HG03139 (cell line): ENCODE results near the gene ZNF410.
A peak's percentile ranks its signal among the peaks of the same experiment; 100 is the strongest.
"Not testable (repeated sequence)": the region's sequence is repeated elsewhere in the genome, so short reads cannot be mapped to it uniquely, and the experiment has no call there.

Source experiments
- ATAC-seq: cut with Tn5 transposase; IDR thresholded peaks from one replicate; pipeline ENCODE4 v1.9.1; 2021; ENCODE audit not compliant: unreplicated experiment

ZNF410 gene, protein sequence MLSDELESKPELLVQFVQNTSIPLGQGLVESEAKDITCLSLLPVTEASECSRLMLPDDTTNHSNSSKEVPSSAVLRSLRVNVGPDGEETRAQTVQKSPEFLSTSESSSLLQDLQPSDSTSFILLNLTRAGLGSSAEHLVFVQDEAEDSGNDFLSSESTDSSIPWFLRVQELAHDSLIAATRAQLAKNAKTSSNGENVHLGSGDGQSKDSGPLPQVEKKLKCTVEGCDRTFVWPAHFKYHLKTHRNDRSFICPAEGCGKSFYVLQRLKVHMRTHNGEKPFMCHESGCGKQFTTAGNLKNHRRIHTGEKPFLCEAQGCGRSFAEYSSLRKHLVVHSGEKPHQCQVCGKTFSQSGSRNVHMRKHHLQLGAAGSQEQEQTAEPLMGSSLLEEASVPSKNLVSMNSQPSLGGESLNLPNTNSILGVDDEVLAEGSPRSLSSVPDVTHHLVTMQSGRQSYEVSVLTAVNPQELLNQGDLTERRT

DNA sequence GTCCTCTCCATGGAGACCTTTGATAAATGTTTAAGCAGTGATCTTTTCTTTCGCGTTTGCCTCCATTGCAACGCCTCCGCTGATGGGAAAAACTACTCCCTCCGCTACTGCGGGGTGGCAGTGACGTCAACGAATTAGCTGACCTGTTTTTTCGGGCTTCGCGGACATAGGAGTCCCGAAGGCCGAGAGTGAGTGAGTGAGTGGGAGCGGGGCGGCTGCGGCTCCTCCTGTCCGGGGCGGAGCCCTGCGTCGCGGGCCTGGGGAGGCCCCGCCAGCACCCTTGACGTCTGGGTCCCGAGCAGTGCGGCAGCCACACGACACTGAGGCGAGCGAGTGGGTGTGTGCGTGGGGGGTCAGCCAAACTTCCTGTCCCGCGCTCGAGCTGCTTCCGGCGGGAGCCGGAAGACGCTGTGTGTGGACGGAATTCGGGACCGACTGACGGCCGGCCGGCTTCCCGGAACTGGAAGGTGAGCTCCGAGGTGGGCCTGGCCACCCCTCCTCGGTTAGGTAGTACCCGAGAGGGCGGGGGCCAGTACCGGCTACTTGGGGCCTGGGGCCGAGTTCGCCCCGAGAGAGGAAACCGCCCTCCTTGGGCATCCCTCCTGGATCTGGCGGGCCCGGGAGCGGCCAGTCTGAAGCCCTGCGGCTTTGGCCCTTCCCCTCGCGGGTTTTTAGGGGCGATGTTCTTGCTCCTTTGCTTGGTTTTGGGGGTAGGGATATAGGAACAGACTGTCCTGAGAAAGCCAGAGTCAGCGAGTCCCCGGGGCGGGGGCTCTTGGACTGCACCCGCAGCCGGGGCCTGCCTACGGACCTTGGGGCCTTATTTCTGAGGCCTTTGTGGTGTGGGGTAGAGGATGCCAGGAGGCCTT, at the start of gene ZNF410:
ZNF410 (plus strand) TSS at position 411 of the 869 bp plus-strand sequence. CDS start 5,317 bp downstream, outside the sequence.
- ATAC-seq, result peak; percentile 94

DNA sequence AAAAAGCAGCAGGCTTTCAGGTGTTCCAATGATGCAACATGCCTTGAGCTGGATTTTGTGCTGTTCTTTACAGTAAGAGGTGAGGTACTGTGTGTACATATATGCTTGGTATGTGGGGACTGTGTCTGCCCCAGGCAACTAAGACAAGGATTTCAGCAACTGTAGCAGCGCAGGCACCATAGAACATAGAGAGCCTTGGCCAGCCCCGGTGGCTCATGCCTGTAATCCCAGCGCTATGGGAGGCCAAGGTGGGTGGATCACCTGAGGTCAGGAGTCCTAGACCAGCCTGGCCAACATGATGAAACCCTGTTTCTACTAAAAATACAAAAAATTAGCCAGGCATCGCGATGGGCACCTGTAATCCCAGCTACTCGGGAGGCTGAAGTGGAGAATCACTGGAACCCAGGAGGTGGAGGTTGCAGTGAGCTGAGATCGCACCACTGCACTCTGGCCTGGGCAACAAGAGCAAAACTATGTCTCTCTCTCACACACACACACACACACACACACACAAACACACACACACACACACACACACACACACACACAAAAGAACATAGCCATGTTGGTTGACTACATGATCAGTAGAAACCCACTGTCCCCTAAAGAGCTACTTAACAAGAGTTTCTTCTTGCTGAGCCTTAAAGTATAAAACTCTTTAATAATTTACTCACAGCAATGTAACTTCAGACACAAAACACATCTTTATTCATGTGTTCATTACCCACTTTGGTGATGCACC, 48.2 kb upstream of the ZNF410 start:
- not testable (repeated sequence) for ATAC-seq

DNA sequence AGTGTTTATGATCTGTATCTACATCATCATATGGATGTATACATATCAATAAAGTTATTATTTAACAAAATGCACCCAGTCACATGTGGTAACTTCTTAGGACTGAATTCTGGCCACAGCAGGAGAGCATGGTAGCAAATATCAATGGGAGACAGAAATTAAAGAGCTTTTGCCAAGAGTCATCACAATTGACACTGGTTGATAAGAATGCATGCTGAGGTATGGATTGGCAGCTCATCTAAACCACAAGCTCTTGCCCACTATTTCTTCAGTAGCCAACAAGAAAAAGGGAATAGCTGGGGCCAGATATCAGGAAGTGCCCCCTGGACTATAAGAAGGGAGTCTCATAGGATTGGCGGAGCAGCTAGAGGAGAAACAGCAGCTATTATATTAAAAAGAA, 44.5 kb upstream of the ZNF410 start:
- no peak for ATAC-seq

DNA sequence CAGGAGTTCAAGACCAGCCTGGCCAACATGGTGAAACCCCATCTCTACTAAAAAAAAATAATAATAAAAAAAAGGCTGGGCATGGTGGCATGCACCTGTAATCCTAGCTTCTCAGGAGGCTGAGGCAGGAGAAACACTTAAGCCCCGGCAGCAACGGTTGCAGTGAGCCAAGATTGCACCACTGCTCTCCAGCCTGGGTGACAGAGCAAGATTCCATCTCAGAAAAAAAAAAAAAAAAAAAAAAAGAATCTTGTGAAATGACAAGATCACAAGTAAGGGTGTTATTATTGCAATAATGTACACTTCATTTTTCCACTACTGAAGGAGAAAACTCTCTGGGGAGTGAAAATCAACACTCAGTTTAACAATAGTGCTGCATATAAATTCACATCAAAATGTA, 43.8 kb upstream of the ZNF410 start:
- no peak for ATAC-seq

GRCh38 chr14:73843296-73843695, 43.4 kb upstream of the ZNF410 start:
- ATAC-seq, result no peak

GRCh38 chr14:73846947-73847346, 39.7 kb upstream of the ZNF410 start:
- no peak for ATAC-seq

- ATAC-seq, result no peak
Observed at GRCh38 chr14:73851000-73851399, 35.7 kb upstream of the ZNF410 start.

DNA sequence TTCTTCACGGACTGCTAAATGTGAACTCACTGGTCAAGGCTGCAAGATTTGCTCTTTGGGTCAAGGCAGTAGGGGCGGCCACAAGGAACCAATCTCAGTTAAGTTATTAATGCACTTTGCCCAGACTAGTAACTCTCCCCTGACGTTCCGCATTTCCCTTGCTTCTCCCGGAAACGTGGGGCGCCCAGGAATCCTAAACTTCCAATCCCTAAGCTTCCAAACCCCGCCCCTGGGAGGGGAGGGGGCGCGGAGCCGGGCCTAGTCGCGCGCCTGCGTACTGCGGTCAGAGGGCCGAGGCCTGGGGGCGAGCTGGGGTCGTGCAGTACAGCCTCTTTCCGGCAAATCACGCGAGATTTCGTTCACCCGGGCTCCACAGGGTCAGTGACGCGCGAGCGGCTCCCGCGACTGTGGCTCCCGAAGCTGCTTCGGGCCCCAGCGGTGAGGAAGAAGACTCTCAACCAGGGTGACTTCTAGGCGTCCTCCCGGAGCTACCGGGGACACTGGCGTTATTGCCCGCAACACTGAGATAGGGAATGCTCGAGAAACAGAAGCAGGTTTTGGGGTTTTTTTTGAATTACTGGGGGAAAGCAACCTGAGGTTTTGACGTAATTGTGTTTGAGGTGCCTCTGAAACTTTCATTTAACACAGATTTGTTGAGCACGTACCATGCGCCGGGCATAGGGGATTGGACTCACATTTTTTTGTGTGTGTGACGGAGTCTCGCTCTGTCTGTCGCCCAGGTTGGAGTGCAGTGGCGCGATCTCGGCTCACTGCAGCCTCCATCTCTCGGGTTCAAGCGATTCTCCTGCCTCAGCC, 34.9 kb upstream of the ZNF410 start, which contains the start of gene PTGR2:
PTGR2 (plus strand) TSS at position 265 of the 816 bp plus-strand sequence. CDS start 7,032 bp downstream, outside the sequence.
- ATAC-seq, result peak; percentile 84

DNA sequence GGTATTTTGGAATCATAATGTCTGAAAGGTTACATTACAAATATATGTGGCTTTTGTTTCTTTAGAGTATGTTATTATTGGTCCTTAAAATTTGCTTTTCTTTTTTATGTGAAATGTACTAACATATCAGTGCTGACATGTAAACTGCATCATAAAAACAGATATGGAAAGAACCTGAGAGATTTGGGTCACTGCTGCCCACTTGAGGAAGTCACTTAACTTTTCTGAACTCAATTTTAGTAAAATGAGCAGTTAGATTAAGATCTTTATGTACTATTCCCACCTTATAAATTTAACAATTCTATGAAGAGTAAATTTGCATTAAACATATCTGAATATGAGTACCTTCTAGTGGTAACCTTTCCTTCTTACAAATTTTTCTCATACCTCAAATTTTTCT, 27.5 kb upstream of the ZNF410 start:
- ATAC-seq, result no peak

DNA sequence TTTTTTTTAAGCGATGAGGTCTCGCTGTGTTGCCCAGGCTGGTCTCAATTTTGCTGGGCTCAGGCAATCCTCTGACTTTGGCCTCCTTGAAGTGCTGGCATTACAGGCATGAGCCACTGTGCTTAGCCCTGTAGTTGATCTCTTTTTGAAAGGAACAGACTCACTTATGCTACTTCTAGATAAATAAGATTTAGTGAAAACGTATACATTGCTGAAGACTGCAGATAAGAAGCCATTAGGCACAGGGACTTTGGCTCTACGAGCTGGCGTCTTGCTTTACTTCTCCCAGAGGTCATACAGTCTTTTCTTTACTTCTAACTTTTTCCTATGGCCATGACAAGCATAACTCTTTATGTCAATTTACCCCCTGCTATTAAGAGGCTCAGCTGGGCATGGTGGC, 25.6 kb upstream of the ZNF410 start:
- ATAC-seq, result no peak

- ATAC-seq, result no peak
Observed at GRCh38 chr14:73862480-73862879, 24.2 kb upstream of the ZNF410 start.

DNA sequence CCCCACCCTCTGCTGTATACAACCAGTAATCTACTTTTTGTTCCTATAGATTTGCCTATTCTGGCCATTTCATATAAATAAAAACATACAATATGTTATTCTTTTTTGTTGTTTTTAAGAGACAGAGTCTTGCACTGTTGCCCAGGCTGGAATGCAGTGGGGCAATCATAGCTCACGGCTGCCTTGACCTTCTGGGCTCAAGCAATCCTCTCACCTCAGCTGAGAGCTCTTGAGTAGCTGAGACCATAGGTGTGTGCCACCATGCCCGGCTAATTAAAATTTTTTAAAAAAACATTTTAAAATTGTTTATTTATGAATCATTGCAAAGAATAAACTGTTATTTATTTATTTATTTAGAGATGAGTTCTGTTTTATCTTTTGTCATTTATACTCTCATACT, 23.4 kb upstream of the ZNF410 start:
- no peak for ATAC-seq

- no peak for ATAC-seq
Observed at GRCh38 chr14:73865534-73866113, 21.0 kb upstream of the ZNF410 start.

- ATAC-seq, result not testable (repeated sequence)
Observed at GRCh38 chr14:73869754-73870153, 16.9 kb upstream of the ZNF410 start.

GRCh38 chr14:73870525-73871235, 16.0 kb upstream of the ZNF410 start:
- no peak for ATAC-seq

- no peak for ATAC-seq
Observed at GRCh38 chr14:73873660-73874059, 13.0 kb upstream of the ZNF410 start.

DNA sequence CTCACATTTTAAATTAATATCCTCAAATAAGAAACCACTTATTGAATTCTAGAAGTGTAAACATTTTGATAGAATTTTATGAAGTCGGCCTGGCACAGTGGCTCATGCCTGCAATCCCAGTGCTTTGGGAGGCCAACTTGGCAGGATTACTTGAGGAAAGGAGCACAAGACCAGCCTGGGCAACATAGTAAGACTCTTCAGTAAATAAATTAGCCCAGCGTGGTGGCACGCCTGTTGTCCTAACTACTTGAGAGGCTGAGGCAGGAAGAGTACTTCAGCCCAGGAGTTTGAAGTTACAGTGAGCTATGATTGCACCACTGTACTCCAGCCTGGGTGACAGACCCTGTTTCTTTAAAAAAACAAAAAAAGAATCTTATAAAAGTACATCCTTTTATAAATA, 8.9 kb upstream of the ZNF410 start:
- ATAC-seq, result no peak

GRCh38 chr14:73878436-73878835, 8.2 kb upstream of the ZNF410 start:
- no peak for ATAC-seq

DNA sequence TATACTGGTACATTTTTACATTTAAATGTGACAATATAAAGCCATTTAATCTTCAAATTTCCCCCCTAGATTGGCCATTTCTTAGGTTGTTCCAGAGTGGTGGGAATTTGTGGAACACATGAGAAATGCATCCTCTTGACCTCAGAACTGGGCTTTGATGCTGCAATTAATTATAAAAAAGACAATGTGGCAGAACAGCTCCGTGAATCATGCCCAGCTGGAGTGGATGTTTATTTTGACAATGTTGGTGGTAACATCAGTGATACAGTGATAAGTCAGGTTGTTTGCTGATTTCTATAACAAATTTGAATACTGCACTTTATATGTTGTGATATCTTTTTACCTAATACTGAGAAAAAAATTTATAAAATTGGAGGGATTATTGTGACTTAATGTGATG, 7.6 kb upstream of the ZNF410 start:
- no peak for ATAC-seq
